ENCODE data around the gene ROBO4.

Gene ROBO4

DNA sequence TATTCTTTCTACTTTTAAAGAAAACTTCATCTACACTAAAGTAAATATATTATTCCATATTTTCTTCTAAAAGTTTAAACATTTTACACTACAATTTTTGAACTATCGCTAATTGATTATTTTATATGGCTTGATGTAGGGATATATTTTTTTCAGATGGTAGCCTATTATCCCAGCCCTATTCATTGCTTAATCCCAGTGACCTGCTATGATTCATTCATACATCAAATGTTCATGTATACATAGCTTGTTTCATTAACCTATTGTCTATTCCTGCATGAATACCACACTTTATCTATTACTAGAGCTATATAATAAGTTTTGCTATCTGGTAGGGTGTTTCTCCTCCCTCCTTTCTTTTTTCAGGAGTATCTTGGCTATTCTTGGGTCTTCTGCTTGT lies 5.0 kb upstream of the ROBO4 start:
- H3K27ac ChIP-seq (ENCODE audit: insufficient read depth in 1 of 2, low read depth in 1 of 2, low read length in 2 of 2, poor library complexity in 1 of 2, severe bottlenecking in 2 of 2) = no peak overlapping the region
- POLR2A ChIA-PET = interaction anchor here (0.7 kb wide), 1 partner anchor 27 kb away, joined by 4 read pairs; no protein-coding TSS in a partner anchor
- peaks cover 0 to 18% (median 16%) of the 10 kb centered on the region in 4 experiments for H3K4me1 ChIP-seq (ENCODE audit: control extremely low read depth in 1 of 4, control insufficient read depth in 4 of 4, insufficient read depth in 4 of 4, low read length in 3 of 4)
- CTCF ChIA-PET = interaction anchor here (0.6 to 1.6 kb wide), 3 partner anchors 10 to 14 kb away, joined by 3 to 4 read pairs (median 3); no protein-coding TSS in a partner anchor
- H3K4me3 ChIP-seq (ENCODE audit: control insufficient read depth in 1 of 7, extremely low read depth in 1 of 7, insufficient read depth in 4 of 7, low read depth in 2 of 7, low read length in 6 of 7) = no peak overlapping the region
- no peaks in the 10 kb centered on the region for H3K36me3 ChIP-seq (ENCODE audit: control insufficient read depth in 4 of 4, insufficient read depth in 4 of 4, low read length in 3 of 4)
- H3K27me3 ChIP-seq (replicated peaks in 2 of 5; ENCODE audit: control insufficient read depth in 4 of 5, insufficient read depth in 5 of 5, low read length in 4 of 5) = no peaks in the 10 kb centered on the region
- H3K9me3 ChIP-seq (ENCODE audit: control extremely low read depth in 1 of 5, control insufficient read depth in 4 of 5, insufficient read depth in 2 of 5, low read depth in 1 of 5, low read length in 4 of 5) = no peaks in the 10 kb centered on the region
- no peak for DNase-seq
- no CpG with 5 or more reads among the region's 1 CpG for WGBS (ENCODE audit: insufficient coverage)

DNA sequence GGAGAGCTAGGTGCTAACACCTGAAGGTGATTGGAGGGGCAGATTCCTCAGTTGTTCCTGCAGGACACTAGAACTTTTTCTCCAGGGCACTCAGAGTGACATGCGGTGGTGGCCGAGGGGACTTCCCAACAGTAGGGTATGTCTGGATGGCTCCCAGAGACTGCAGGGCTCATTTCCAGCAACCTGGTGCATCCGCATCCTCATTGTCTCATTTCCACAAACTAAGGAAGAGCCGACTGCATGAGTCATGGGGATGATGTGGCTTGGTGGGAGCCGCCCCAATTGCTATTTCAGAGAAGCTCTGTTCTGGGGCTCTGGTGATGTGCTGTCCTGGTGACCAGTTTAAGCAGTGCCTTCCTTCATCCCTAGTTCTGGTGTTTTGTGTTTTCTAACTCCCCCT lies 2.8 kb upstream of the ROBO4 start:
- Histone ChIP-seq H3K27me3 (replicated peaks in 2 of 5; ENCODE audit: control insufficient read depth in 4 of 5, insufficient read depth in 5 of 5, low read length in 4 of 5) (no peaks in the 10 kb centered on the region), H3K4me3 (ENCODE audit: control insufficient read depth in 1 of 7, extremely low read depth in 1 of 7, insufficient read depth in 4 of 7, low read depth in 2 of 7, low read length in 6 of 7) (no peak overlapping the region), H3K36me3 (ENCODE audit: control insufficient read depth in 4 of 4, insufficient read depth in 4 of 4, low read length in 3 of 4) (no peaks in the 10 kb centered on the region), H3K27ac (ENCODE audit: insufficient read depth in 1 of 2, low read depth in 1 of 2, low read length in 2 of 2, poor library complexity in 1 of 2, severe bottlenecking in 2 of 2) (no peak overlapping the region), H3K4me1 (ENCODE audit: control extremely low read depth in 1 of 4, control insufficient read depth in 4 of 4, insufficient read depth in 4 of 4, low read length in 3 of 4) (peaks cover 0 to 37% (median 29%) of the 10 kb centered on the region in 4 experiments), H3K9me3 (ENCODE audit: control extremely low read depth in 1 of 5, control insufficient read depth in 4 of 5, insufficient read depth in 2 of 5, low read depth in 1 of 5, low read length in 4 of 5) (no peaks in the 10 kb centered on the region)
- 95% methylated on average over 4 of the region's 5 CpGs for WGBS (ENCODE audit: insufficient coverage)
- DNase-seq = no peak
- ChIA-PET CTCF (interaction anchor here (3.2 kb wide), 1 partner anchor 25 kb away, joined by 12 read pairs; no protein-coding TSS in a partner anchor), POLR2A (interaction anchor here (0.6 kb wide), 1 partner anchor 24 kb away, joined by 3 read pairs; no protein-coding TSS in a partner anchor)

DNA sequence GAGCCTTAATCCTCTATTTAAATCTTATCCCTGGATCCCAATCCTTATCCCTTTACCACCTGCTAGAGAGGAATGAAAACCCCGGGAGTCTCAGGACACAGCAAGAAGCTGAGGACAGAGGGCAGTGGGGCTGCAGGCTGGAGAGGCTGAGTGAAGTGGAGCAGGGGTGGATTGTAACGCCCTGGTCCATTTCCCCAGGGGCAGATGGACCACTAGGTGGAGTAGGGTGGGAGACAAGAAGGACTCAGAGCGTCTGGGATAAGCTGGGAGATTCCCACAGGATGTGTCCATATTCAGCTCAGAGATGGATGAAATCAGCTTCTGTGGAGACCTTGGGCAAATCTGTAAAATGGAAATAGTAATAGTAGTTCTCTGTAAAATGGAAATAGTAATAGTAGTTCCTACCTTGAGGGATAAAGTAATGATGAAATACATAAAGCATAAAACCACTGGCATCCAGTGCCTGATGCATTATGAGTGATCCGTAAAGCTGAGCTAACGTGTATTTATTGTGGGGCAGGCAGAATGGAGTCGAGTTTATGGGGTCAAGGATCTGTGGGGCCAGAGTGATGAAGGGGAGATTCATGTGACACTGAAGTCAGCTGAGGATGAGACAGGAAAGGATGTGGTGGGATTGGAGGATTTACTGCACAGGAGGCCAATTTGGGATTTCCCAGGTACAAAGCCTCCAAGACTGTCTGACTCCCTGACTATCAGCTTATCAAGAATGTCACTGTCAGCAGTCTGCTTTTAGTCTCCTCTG lies 1.9 kb upstream of the ROBO4 start:
- ChIA-PET CTCF (interaction anchor here (3.0 to 3.5 kb wide), 3 partner anchors 22 to 55 kb away, joined by 11 to 19 read pairs (median 12); partner anchors contain the start of genes CCDC15 and HEPN1), POLR2A (no interaction called here)
- peaks cover 0 to 9% (median 0%) of the 10 kb centered on the region in 4 experiments for H3K36me3 ChIP-seq (ENCODE audit: control insufficient read depth in 4 of 4, insufficient read depth in 4 of 4, low read length in 3 of 4)
- no peak overlapping the region for H3K4me3 ChIP-seq (ENCODE audit: control insufficient read depth in 1 of 7, extremely low read depth in 1 of 7, insufficient read depth in 4 of 7, low read depth in 2 of 7, low read length in 6 of 7)
- no peak for DNase-seq
- no peak overlapping the region for H3K27ac ChIP-seq (ENCODE audit: insufficient read depth in 1 of 2, low read depth in 1 of 2, low read length in 2 of 2, poor library complexity in 1 of 2, severe bottlenecking in 2 of 2)
- peaks cover 0 to 44% (median 29%) of the 10 kb centered on the region in 4 experiments for H3K4me1 ChIP-seq (ENCODE audit: control extremely low read depth in 1 of 4, control insufficient read depth in 4 of 4, insufficient read depth in 4 of 4, low read length in 3 of 4)
- 92% methylated on average over 6 of the region's 6 CpGs for WGBS (ENCODE audit: insufficient coverage)
- no peaks in the 10 kb centered on the region for H3K9me3 ChIP-seq (ENCODE audit: control extremely low read depth in 1 of 5, control insufficient read depth in 4 of 5, insufficient read depth in 2 of 5, low read depth in 1 of 5, low read length in 4 of 5)
- no peaks in the 10 kb centered on the region for H3K27me3 ChIP-seq (replicated peaks in 2 of 5; ENCODE audit: control insufficient read depth in 4 of 5, insufficient read depth in 5 of 5, low read length in 4 of 5)

DNA sequence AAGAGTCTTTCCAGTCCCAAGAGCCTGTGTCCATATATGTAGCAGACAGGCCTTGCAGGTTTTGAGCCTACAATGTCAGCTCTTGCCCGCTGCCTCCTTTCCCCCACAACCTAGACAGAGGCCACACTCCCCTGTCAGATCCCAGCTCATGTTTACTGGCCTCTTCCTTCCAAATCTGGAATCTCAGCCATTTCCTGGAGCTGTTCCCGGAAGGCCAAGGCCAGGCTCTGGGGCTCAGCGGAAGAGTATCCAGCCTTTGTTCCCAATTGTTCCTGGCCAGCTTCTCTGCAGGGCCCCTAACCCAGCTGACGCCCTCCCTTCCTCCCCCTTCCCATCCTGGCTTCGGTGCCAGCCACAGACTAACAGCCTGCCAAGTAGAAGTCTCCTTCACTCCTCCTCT lies 1.0 kb upstream of the ROBO4 start:
- peaks cover 0 to 46% (median 29%) of the 10 kb centered on the region in 4 experiments for H3K4me1 ChIP-seq (ENCODE audit: control extremely low read depth in 1 of 4, control insufficient read depth in 4 of 4, insufficient read depth in 4 of 4, low read length in 3 of 4)
- no peak for DNase-seq
- H3K4me3 ChIP-seq (ENCODE audit: control insufficient read depth in 1 of 7, extremely low read depth in 1 of 7, insufficient read depth in 4 of 7, low read depth in 2 of 7, low read length in 6 of 7) = no peak overlapping the region
- WGBS (ENCODE audit: insufficient coverage) = 85% methylated on average over 3 of the region's 5 CpGs
- peak overlapping the region in 1 of 2 experiments; percentile 2 for H3K27ac ChIP-seq (ENCODE audit: insufficient read depth in 1 of 2, low read depth in 1 of 2, low read length in 2 of 2, poor library complexity in 1 of 2, severe bottlenecking in 2 of 2)
- ChIA-PET POLR2A (no interaction called here), CTCF (interaction anchor here (0.6 to 3.5 kb wide), 8 partner anchors 10 to 56 kb away, joined by 3 to 19 read pairs (median 6); partner anchors contain the start of genes CCDC15 and HEPN1)
- peaks cover 0 to 17% (median 0%) of the 10 kb centered on the region in 4 experiments for H3K36me3 ChIP-seq (ENCODE audit: control insufficient read depth in 4 of 4, insufficient read depth in 4 of 4, low read length in 3 of 4)
- no peaks in the 10 kb centered on the region for H3K27me3 ChIP-seq (replicated peaks in 2 of 5; ENCODE audit: control insufficient read depth in 4 of 5, insufficient read depth in 5 of 5, low read length in 4 of 5)
- H3K9me3 ChIP-seq (ENCODE audit: control extremely low read depth in 1 of 5, control insufficient read depth in 4 of 5, insufficient read depth in 2 of 5, low read depth in 1 of 5, low read length in 4 of 5) = no peaks in the 10 kb centered on the region

DNA sequence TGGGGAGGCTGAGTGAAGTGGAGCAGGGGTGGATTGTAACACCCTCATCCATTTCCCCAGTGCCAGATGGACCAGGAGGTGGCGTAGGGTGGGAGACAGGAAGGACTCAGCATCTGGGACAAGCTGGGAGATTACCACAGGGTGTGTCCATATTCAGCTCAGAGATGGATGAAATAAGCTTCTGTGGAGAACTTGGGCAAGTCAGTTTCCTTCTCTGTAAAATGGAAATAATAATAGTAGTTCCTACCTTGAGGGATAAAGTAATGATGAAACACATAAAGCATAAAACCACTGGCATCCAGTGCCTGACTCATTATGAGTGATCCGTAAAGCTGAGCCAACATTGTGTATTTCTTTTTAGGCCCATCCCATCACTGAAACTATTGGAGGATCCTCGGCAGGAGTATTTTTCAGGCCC lies 607 bp upstream of the ROBO4 start:
- peak overlapping the region in 1 of 2 experiments; percentile 65 for H3K27ac ChIP-seq (ENCODE audit: insufficient read depth in 1 of 2, low read depth in 1 of 2, low read length in 2 of 2, poor library complexity in 1 of 2, severe bottlenecking in 2 of 2)
- POLR2A ChIA-PET = interaction anchor here (0.8 kb wide), 1 partner anchor 17 kb away, joined by 4 read pairs; no protein-coding TSS in a partner anchor

DNA sequence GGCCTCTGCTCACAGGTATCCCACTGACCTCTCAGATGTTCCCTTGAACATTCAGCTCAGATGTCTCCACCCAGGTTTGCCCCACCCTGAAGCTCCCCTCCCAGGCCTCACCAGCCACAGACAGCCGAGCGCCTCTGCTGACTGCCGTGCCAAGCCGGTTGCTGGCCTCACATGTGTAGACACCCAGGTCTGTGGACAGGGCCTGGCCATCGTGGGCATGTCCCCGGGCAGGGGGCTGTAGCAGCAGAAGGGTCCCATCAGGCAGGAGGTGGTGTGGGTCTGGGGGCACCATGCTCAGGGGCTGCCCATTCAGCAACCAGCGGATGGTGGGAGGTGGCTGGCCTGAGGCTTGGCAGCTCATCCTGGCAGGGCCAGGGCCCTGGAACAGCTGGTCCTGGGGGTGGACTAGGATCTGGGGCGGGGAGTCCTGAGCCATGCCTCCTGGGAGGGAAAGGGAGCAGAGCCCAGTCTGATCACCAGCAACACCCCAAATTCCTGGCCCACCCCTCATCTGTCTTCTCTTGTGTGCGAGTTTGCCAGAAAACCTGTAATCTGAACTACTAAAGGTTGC lies 759 bp downstream of the ROBO4 start:
- 19% methylated on average over 9 of the region's 9 CpGs for WGBS (ENCODE audit: insufficient coverage)

More for the DNA sequence above, 607 bp upstream of the ROBO4 start:
- peak in 2 of 3 donors; percentile 27 to 46 for DNase-seq
- H3K36me3 ChIP-seq (ENCODE audit: control insufficient read depth in 4 of 4, insufficient read depth in 4 of 4, low read length in 3 of 4) = peaks cover 0 to 21% (median 0%) of the 10 kb centered on the region in 4 experiments
- H3K9me3 ChIP-seq (ENCODE audit: control extremely low read depth in 1 of 5, control insufficient read depth in 4 of 5, insufficient read depth in 2 of 5, low read depth in 1 of 5, low read length in 4 of 5) = no peaks in the 10 kb centered on the region
- no peaks in the 10 kb centered on the region for H3K27me3 ChIP-seq (replicated peaks in 2 of 5; ENCODE audit: control insufficient read depth in 4 of 5, insufficient read depth in 5 of 5, low read length in 4 of 5)
- H3K4me1 ChIP-seq (ENCODE audit: control extremely low read depth in 1 of 4, control insufficient read depth in 4 of 4, insufficient read depth in 4 of 4, low read length in 3 of 4) = peaks cover 0 to 50% (median 32%) of the 10 kb centered on the region in 4 experiments
- WGBS (ENCODE audit: insufficient coverage) = 50% methylated on average over 1 of the region's 3 CpGs
- peak overlapping the region in 3 of 7 experiments; percentile 46 to 74 (median 67) for H3K4me3 ChIP-seq (ENCODE audit: control insufficient read depth in 1 of 7, extremely low read depth in 1 of 7, insufficient read depth in 4 of 7, low read depth in 2 of 7, low read length in 6 of 7)
- CTCF ChIA-PET = interaction anchor here (0.6 to 3.5 kb wide), 12 partner anchors 10 to 56 kb away, joined by 3 to 19 read pairs (median 5); partner anchors contain the start of genes CCDC15, HEPN1 and ROBO3

More for the DNA sequence above, 759 bp downstream of the ROBO4 start:
- ChIA-PET CTCF (interaction anchor here (0.8 to 3.5 kb wide), 7 partner anchors 12 to 150 kb away, joined by 3 to 19 read pairs (median 5); partner anchors contain the start of genes CCDC15, HEPN1 and ROBO3), POLR2A (interaction anchor here (0.6 to 0.9 kb wide), 2 partner anchors 11 to 31 kb away, joined by 3 read pairs; no protein-coding TSS in a partner anchor)
- Histone ChIP-seq H3K9me3 (ENCODE audit: control extremely low read depth in 1 of 5, control insufficient read depth in 4 of 5, insufficient read depth in 2 of 5, low read depth in 1 of 5, low read length in 4 of 5) (no peaks in the 10 kb centered on the region), H3K27me3 (replicated peaks in 2 of 5; ENCODE audit: control insufficient read depth in 4 of 5, insufficient read depth in 5 of 5, low read length in 4 of 5) (no peaks in the 10 kb centered on the region), H3K4me3 (ENCODE audit: control insufficient read depth in 1 of 7, extremely low read depth in 1 of 7, insufficient read depth in 4 of 7, low read depth in 2 of 7, low read length in 6 of 7) (peak overlapping the region in 5 of 7 experiments; percentile 6 to 74 (median 63)), H3K4me1 (ENCODE audit: control extremely low read depth in 1 of 4, control insufficient read depth in 4 of 4, insufficient read depth in 4 of 4, low read length in 3 of 4) (peaks cover 2 to 62% (median 38%) of the 10 kb centered on the region in 4 experiments), H3K36me3 (ENCODE audit: control insufficient read depth in 4 of 4, insufficient read depth in 4 of 4, low read length in 3 of 4) (peaks cover 0 to 30% (median 0%) of the 10 kb centered on the region in 4 experiments), H3K27ac (ENCODE audit: insufficient read depth in 1 of 2, low read depth in 1 of 2, low read length in 2 of 2, poor library complexity in 1 of 2, severe bottlenecking in 2 of 2) (peak overlapping the region in 1 of 2 experiments; percentile 65)
- DNase-seq = no peak

All from common myeloid progenitor, CD34-positive (primary cell).